Gastroesophageal sphincter (tissue), 4 donors: Measurements from ENCODE around the gene MAP2K2. TPM values are rescaled to one million over a fixed set of nuclear protein-coding genes. Genes with fewer than 3 reads are reported as not detected.

Source experiments
- ATAC-seq: fragments of 150-250 bp; one replicate; pipeline ENCODE4 v1.9.1; 2016; ENCODE audit warnings: mild to moderate bottlenecking, moderate library complexity
- H3K27ac ChIP-seq, 4 donors: fragments of 200-600 bp; sonication (generic) in 3 of 4; 1 replicate in 3 of 4; 2 replicates in 1 of 4; pipeline ENCODE4 v1.5.1; 2016 to 2019
- H3K27me3 ChIP-seq: fragments of 200-600 bp; sonication (generic); one replicate; pipeline ENCODE4 v1.5.1; 2019
- H3K36me3 ChIP-seq, 2 donors: fragments of 200-600 bp; sonication (generic); one replicate each; pipeline ENCODE4 v1.5.1; 2019; ENCODE audit warnings: control low read depth in 1 of 2
- H3K4me1 ChIP-seq, 3 donors: fragments of 200-600 bp; sonication (generic); 1 replicate in 2 of 3; 2 replicates in 1 of 3; pipeline ENCODE4 v1.5.1; 2016 to 2019; ENCODE audit warnings: control low read depth in 2 of 3
- H3K4me3 ChIP-seq, 2 donors: fragments of 200-600 bp; sonication (generic); one replicate each; pipeline ENCODE4 v1.5.1; 2019; ENCODE audit warnings: mild to moderate bottlenecking in 1 of 2, moderate library complexity in 1 of 2
- H3K9me3 ChIP-seq, 3 donors: fragments of 200-600 bp; sonication (generic); one replicate each; pipeline ENCODE4 v1.5.1; 2017 to 2019; ENCODE audit warnings: control low read depth in 2 of 3
- EP300 ChIP-seq: sonication (generic); formaldehyde crosslinking; IDR thresholded peaks from one replicate; pipeline ENCODE4 v1.6.1; 2017; ENCODE audit warnings: antibody characterized with exemption, mild to moderate bottlenecking
- POLR2A ChIP-seq, 2 donors: fragments of 450-650 bp; IDR thresholded peaks; one replicate each; pipeline ENCODE4 v1.6.1; 2017; ENCODE audit warnings: antibody characterized with exemption in 2 of 2, mild to moderate bottlenecking in 2 of 2, moderate library complexity in 1 of 2
- POLR2AphosphoS5 ChIP-seq: sonication (generic); formaldehyde crosslinking; IDR thresholded peaks from one replicate; pipeline ENCODE4 v1.6.1; 2017; ENCODE audit warnings: antibody characterized with exemption
- WGBS, 2 donors: methylation state at CpG; one replicate each; pipeline ENCODE4 v1.1.5; 2018; ENCODE audit warnings: low coverage in 1 of 2; 5-methylcytosine and 5-hydroxymethylcytosine counted together
- total RNA-seq, 4 donors: library from RNA; depleted of rRNA; stranded (reverse); fragments of >200 nt; gene quantifications; one replicate each; pipeline ENCODE4 v1.1.0, GENCODE V29; 2016
- TF ChIP-seq, protein P1 (sequence below), 4 experiments: fragments of 200-600 bp in 2 of 4; fragments of 450-650 bp in 2 of 4; sonication (generic) in 1 of 4; IDR thresholded peaks; one replicate each; pipeline ENCODE4 v1.5.1; 2017 to 2019; ENCODE audit warnings: antibody characterized with exemption in 4 of 4, mild to moderate bottlenecking in 2 of 4, moderate library complexity in 2 of 4

MAP2K2 gene
- total RNA-seq, 4 donors from 2014 or later = 53.3 to 112 (median 69.7) TPM

DNA sequence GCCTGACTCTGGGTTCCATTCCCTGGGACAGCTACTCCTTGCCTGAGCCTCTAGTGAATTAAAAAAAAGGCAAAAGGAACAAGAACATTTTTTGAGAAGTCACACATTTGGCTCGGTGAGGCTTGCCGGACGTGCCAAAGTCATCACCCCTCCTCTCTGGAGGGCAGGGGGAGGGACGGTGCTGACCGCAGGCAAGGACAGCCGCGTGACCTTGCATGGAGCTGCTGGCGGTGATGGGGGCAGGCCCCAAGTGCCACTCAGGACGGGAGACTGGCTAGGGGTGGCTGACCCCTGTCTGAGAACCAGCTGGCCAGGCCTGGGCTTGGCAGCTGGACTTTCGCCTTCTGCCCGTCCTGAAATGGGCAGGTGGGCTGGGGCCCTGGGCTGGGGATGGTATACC is 26.4 kb downstream of the MAP2K2 start:
- WGBS, 2 donors = 58% methylated on average over 11 of the region's 11 CpGs; no CpG with 5 or more reads in 1 of the 2 donors
- no peaks in the 10 kb centered on the region for H3K27me3 ChIP-seq
- ATAC-seq = peak; percentile 35
- H3K4me1 ChIP-seq = peaks cover 0 to 6% (median 0%) of the 10 kb centered on the region in 3 donors
- TF ChIP-seq, protein P1, sequence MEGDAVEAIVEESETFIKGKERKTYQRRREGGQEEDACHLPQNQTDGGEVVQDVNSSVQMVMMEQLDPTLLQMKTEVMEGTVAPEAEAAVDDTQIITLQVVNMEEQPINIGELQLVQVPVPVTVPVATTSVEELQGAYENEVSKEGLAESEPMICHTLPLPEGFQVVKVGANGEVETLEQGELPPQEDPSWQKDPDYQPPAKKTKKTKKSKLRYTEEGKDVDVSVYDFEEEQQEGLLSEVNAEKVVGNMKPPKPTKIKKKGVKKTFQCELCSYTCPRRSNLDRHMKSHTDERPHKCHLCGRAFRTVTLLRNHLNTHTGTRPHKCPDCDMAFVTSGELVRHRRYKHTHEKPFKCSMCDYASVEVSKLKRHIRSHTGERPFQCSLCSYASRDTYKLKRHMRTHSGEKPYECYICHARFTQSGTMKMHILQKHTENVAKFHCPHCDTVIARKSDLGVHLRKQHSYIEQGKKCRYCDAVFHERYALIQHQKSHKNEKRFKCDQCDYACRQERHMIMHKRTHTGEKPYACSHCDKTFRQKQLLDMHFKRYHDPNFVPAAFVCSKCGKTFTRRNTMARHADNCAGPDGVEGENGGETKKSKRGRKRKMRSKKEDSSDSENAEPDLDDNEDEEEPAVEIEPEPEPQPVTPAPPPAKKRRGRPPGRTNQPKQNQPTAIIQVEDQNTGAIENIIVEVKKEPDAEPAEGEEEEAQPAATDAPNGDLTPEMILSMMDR (IDR thresholded peaks at IDR 0.05) = no peak
- no peak for TF ChIP-seq POLR2AphosphoS5
- TF ChIP-seq POLR2A (IDR thresholded peaks at IDR 0.05) = no peak
- TF ChIP-seq EP300 = no peak
- peaks cover 0 to 93% of the 10 kb centered on the region in 2 donors for H3K36me3 ChIP-seq
- no peaks in the 10 kb centered on the region for H3K9me3 ChIP-seq
- H3K4me3 ChIP-seq = no peak overlapping the region
- H3K27ac ChIP-seq = peak overlapping the region in 2 of 4 donors; percentile 17 to 43

GRCh38 chr19:4096049-4096892 is 27.7 kb downstream of the MAP2K2 start:
- H3K27me3 ChIP-seq = no peaks in the 10 kb centered on the region
- H3K36me3 ChIP-seq = peaks cover 0 to 93% of the 10 kb centered on the region in 2 donors
- ATAC-seq = no peak
- TF ChIP-seq EP300 (no peak), POLR2AphosphoS5 (no peak), POLR2A (IDR thresholded peaks at IDR 0.05) (no peak)
- TF ChIP-seq, protein P1 (IDR thresholded peaks at IDR 0.05) = no peak
- 90% methylated on average over 4 of the region's 31 CpGs; no CpG with 5 or more reads in 1 of the 2 donors for WGBS, 2 donors
- no peaks in the 10 kb centered on the region for H3K9me3 ChIP-seq
- H3K4me3 ChIP-seq = no peak overlapping the region
- H3K27ac ChIP-seq = no peak overlapping the region
- H3K4me1 ChIP-seq = peaks cover 0 to 6% (median 0%) of the 10 kb centered on the region in 3 donors

GRCh38 chr19:4095488-4095844 is 28.5 kb downstream of the MAP2K2 start:
- TF ChIP-seq POLR2A (IDR thresholded peaks at IDR 0.05) = no peak
- TF ChIP-seq EP300 = no peak
- TF ChIP-seq, protein P1 (IDR thresholded peaks at IDR 0.05) = no peak
- TF ChIP-seq POLR2AphosphoS5 = no peak
- Histone ChIP-seq H3K9me3 (no peaks in the 10 kb centered on the region), H3K4me1 (peaks cover 0 to 6% (median 0%) of the 10 kb centered on the region in 3 donors), H3K27me3 (no peaks in the 10 kb centered on the region), H3K4me3 (no peak overlapping the region), H3K36me3 (peaks cover 0 to 93% of the 10 kb centered on the region in 2 donors), H3K27ac (no peak overlapping the region)
- WGBS, 2 donors = no CpG with 5 or more reads among the region's 12 CpGs
- no peak for ATAC-seq

DNA sequence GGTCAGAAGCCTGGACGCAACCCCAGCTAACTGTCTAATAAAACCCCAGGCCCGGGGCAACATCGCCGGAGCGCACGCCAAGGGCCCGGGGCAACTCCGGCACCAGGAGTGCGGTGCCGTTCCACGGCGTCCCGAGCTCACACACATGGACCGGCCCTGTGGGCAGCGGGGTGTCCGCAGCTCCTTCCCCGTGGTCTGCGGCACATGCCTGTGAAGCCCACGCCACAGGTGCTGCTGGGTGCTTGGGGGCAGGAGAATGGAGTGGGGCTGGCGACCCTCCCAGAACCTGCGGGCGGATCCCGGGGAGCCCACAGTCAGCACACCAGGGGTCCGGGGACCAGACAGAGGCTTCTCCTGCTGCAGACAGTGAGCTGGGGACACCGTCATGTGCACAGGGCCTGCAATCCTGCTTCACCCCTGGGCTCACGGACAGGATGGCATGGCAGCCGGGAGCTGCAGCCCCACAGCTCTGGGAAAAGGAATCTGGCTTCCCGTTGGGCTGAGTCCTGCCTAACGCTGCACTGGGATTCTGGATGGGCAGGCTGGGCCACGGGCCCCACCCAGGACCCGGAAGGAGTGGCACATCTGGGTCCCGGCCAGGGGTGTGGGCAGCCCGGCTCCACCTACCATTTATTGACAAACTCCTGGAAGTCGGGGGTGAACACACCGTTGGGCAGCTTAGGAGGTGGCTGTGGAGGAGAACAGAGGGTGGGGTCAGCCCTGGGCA is 29.0 kb downstream of the MAP2K2 start:
- H3K36me3 ChIP-seq = peaks cover 0 to 93% of the 10 kb centered on the region in 2 donors

More for the DNA sequence above, 29.0 kb downstream of the MAP2K2 start:
- Histone ChIP-seq H3K27me3 (no peaks in the 10 kb centered on the region), H3K4me3 (no peak overlapping the region), H3K27ac (no peak overlapping the region), H3K9me3 (no peaks in the 10 kb centered on the region), H3K4me1 (peaks cover 0 to 6% (median 0%) of the 10 kb centered on the region in 3 donors)
- WGBS, 2 donors = 100% methylated on average over 1 of the region's 35 CpGs; no CpG with 5 or more reads in 1 of the 2 donors
- no peak for TF ChIP-seq POLR2A (IDR thresholded peaks at IDR 0.05)
- TF ChIP-seq, protein P1 (IDR thresholded peaks at IDR 0.05) = no peak
- TF ChIP-seq POLR2AphosphoS5 = no peak
- TF ChIP-seq EP300 = no peak
- no peak for ATAC-seq
